Caco-2 (cell line): ENCODE measurements around the gene ATP6V0B. TPM values are rescaled to one million over a fixed set of nuclear protein-coding genes. Genes with fewer than 3 reads are reported as not detected.
A peak's percentile ranks its signal among the peaks of the same experiment; 100 is the strongest.

Experiments
- BruUV-seq: library from RNA; stranded (reverse); fragments of 400-500 nt; replicated peaks from 2 replicates; lab custom pipeline; 2021; lab: Mats Ljungman, UMichigan
- CTCF ChIA-PET: fragments of 300-600 bp; sonication (Branson Sonifier 250); formaldehyde crosslinking; loops from one replicate; lab custom pipeline; 2022; ENCODE audit warnings: antibody characterized with exemption; lab: Charles Lee
- POLR2A ChIA-PET: fragments of 300-600 bp; sonication (Branson Sonifier 250); formaldehyde crosslinking; loops from one replicate; lab custom pipeline; 2022; ENCODE audit warnings: antibody characterized with exemption; lab: Charles Lee
- DNase-seq, 2 experiments: peaks; one replicate each; pipeline versions ENCODE4 v3.0.0 to v3.0.0-alpha.2; 2020 to 2022
- H3K27me3 ChIP-seq: replicated peaks from 2 replicates; pipeline ENCODE4 v1.6.0; 2011; ENCODE audit warnings: low read length; ENCODE audit not compliant: control insufficient read depth, insufficient read depth
- H3K36me3 ChIP-seq: 2 replicates; pipeline ENCODE4 v1.5.1; 2011; ENCODE audit warnings: low read length; ENCODE audit not compliant: control insufficient read depth, insufficient read depth
- H3K4me1 ChIP-seq: fragments of 250-450 bp; sonication (Bioruptor Pico); 2 replicates; pipeline ENCODE4 v1.5.1; 2020; ENCODE audit warnings: mild to moderate bottlenecking
- H3K4me3 ChIP-seq: 2 replicates; pipeline ENCODE4 v1.5.1; 2011; ENCODE audit warnings: low read depth, mild to moderate bottlenecking, control low read depth, low read length
- H3K9me3 ChIP-seq: fragments of 250-450 bp; sonication (Bioruptor Pico); 2 replicates; pipeline ENCODE4 v1.5.1; 2020; ENCODE audit warnings: mild to moderate bottlenecking, moderate library complexity
- H3K27ac Mint-ChIP-seq: one replicate; pipeline ENCODE4 v1.8.0; 2022; ENCODE audit warnings: mixed read lengths; ENCODE audit not compliant: unreplicated experiment
- H3K27me3 Mint-ChIP-seq: one replicate; pipeline ENCODE4 v1.8.0; 2022; ENCODE audit warnings: mixed read lengths; ENCODE audit not compliant: insufficient read depth, unreplicated experiment
- H3K36me3 Mint-ChIP-seq: one replicate; pipeline ENCODE4 v1.8.0; 2022; ENCODE audit warnings: mild to moderate bottlenecking, mixed read lengths; ENCODE audit not compliant: insufficient read depth, unreplicated experiment
- H3K4me1 Mint-ChIP-seq: one replicate; pipeline ENCODE4 v1.8.0; 2022; ENCODE audit warnings: low read depth, mixed read lengths; ENCODE audit not compliant: unreplicated experiment
- H3K4me3 Mint-ChIP-seq: one replicate; pipeline ENCODE4 v1.8.0; 2022; ENCODE audit warnings: mild to moderate bottlenecking, moderate library complexity, mixed read lengths; ENCODE audit not compliant: unreplicated experiment
- H3K9me3 Mint-ChIP-seq: one replicate; pipeline ENCODE4 v1.8.0; 2022; ENCODE audit warnings: mixed read lengths; ENCODE audit not compliant: unreplicated experiment
- CTCF ChIP-seq, 2 experiments: fragments of 200-600 bp in 1 of 2; IDR thresholded peaks; 1 replicate in 1 of 2; 2 replicates in 1 of 2; pipeline versions ENCODE4 v1.5.1 to v1.8.0; 2011 to 2022; ENCODE audit warnings: antibody characterized with exemption in 1 of 2, control low read depth in 1 of 2, inconsistent platforms in 1 of 2, low read depth in 1 of 2, low read length in 1 of 2, mild to moderate bottlenecking in 1 of 2, moderate library complexity in 1 of 2; ENCODE audit not compliant: insufficient read depth in 1 of 2, severe bottlenecking in 1 of 2, unreplicated experiment in 1 of 2
- intact Hi-C: fragments of 100-400 bp; cut with micrococcal nuclease; formaldehyde crosslinking; loops from one replicate; pipeline ENCODE4 v1.10.0; 2022; ENCODE audit not compliant: unreplicated experiment
- total RNA-seq: library from RNA; stranded (reverse); gene quantifications from 2 replicates; pipeline ENCODE4 v1.2.3, GENCODE V29; 2022

ATP6V0B gene
- total RNA-seq, 1 experiment from 2014 or later = 91.2 TPM

- intact Hi-C loops = no loop called here
- TSS peak; percentile 42 for BruUV-seq
- Histone ChIP-seq H3K27me3 (no peaks in the 10 kb centered on the region), H3K36me3 (no peaks in the 10 kb centered on the region), H3K9me3 (no peaks in the 10 kb centered on the region), H3K4me1 (no peaks in the 10 kb centered on the region), H3K4me3 (peak overlapping the region; percentile 90)
- Mint-ChIP-seq H3K4me3 (peak overlapping the region; percentile 80), H3K9me3 (no peaks in the 10 kb centered on the region), H3K27ac (peak overlapping the region; percentile 58), H3K36me3 (peaks cover 6% of the 10 kb centered on the region), H3K27me3 (no peaks in the 10 kb centered on the region), H3K4me1 (no peaks in the 10 kb centered on the region)
- no peak for TF ChIP-seq CTCF (IDR thresholded peaks at IDR 0.05; ENCODE audit: insufficient read depth in 1 of 2, low read depth in 1 of 2, low read length in 1 of 2, severe bottlenecking in 1 of 2, unreplicated experiment in 1 of 2)
- ChIA-PET POLR2A (interaction anchor here (1.1 kb wide), 1 partner anchor 23 kb away, joined by 4 read pairs; the partner anchor contains the start of gene DPH2), CTCF (interaction anchor here (0.6 to 2.4 kb wide), 5 partner anchors 12 to 184 kb away, joined by 3 to 12 read pairs (median 3); no protein-coding TSS in a partner anchor)
- DNase-seq = no peak
Observed at GRCh38 chr1:43947061-43947873, 27.5 kb upstream of the ATP6V0B start.

- TF ChIP-seq CTCF (IDR thresholded peaks at IDR 0.05; ENCODE audit: insufficient read depth in 1 of 2, low read depth in 1 of 2, low read length in 1 of 2, severe bottlenecking in 1 of 2, unreplicated experiment in 1 of 2) = no peak
- Mint-ChIP-seq H3K36me3 (peaks cover 6% of the 10 kb centered on the region), H3K4me3 (peak overlapping the region; percentile 80), H3K27me3 (no peaks in the 10 kb centered on the region), H3K4me1 (no peaks in the 10 kb centered on the region), H3K9me3 (no peaks in the 10 kb centered on the region), H3K27ac (no peak overlapping the region)
- no peak for DNase-seq
- Histone ChIP-seq H3K36me3 (no peaks in the 10 kb centered on the region), H3K9me3 (no peaks in the 10 kb centered on the region), H3K4me1 (no peaks in the 10 kb centered on the region), H3K27me3 (no peaks in the 10 kb centered on the region), H3K4me3 (peak overlapping the region; percentile 90)
- no TSS peak for BruUV-seq
- CTCF ChIA-PET = interaction anchor here (1.2 kb wide), 1 partner anchor 44 kb away, joined by 3 read pairs; no protein-coding TSS in a partner anchor
- POLR2A ChIA-PET = interaction anchor here (1.1 kb wide), 1 partner anchor 22 kb away, joined by 4 read pairs; the partner anchor contains the start of gene DPH2
- intact Hi-C loops = no loop called here
Observed at GRCh38 chr1:43947874-43948437, 26.8 kb upstream of the ATP6V0B start.

GRCh38 chr1:43949678-43950077, 25.1 kb upstream of the ATP6V0B start:
- no peaks in the 10 kb centered on the region for H3K4me1 ChIP-seq
- ChIA-PET CTCF (no interaction called here), POLR2A (no interaction called here)
- H3K9me3 Mint-ChIP-seq = no peaks in the 10 kb centered on the region
- H3K36me3 ChIP-seq = no peaks in the 10 kb centered on the region
- H3K27me3 ChIP-seq = no peaks in the 10 kb centered on the region
- peaks cover 6% of the 10 kb centered on the region for H3K36me3 Mint-ChIP-seq
- no peak for TF ChIP-seq CTCF (IDR thresholded peaks at IDR 0.05; ENCODE audit: insufficient read depth in 1 of 2, low read depth in 1 of 2, low read length in 1 of 2, severe bottlenecking in 1 of 2, unreplicated experiment in 1 of 2)
- intact Hi-C loops = no loop called here
- BruUV-seq = no TSS peak
- no peak overlapping the region for H3K4me3 ChIP-seq
- no peaks in the 10 kb centered on the region for H3K9me3 ChIP-seq
- no peak overlapping the region for H3K4me3 Mint-ChIP-seq
- no peak for DNase-seq
- no peaks in the 10 kb centered on the region for H3K4me1 Mint-ChIP-seq
- H3K27me3 Mint-ChIP-seq = no peaks in the 10 kb centered on the region
- H3K27ac Mint-ChIP-seq = no peak overlapping the region
